A673 (cell line): ENCODE results near the gene PDCD6IP.

Experiments used
- EZH2 ChIP-seq: fragments of 200-600 bp; sonication (generic); IDR thresholded peaks from 2 replicates; pipeline ENCODE4 v1.6.1; 2017; ENCODE audit warnings: borderline replicate concordance, low read depth, mild to moderate bottlenecking, mixed read lengths, antibody characterized with exemption, low read length; ENCODE audit not compliant: poor library complexity, severe bottlenecking
- TF ChIP-seq, protein P1 (sequence below): fragments of 300-800, 200-600 bp; sonication (generic); conservative IDR thresholded peaks from 2 replicates; pipeline ENCODE4 v1.5.1; 2017; ENCODE audit warnings: low read depth, mild to moderate bottlenecking, antibody characterized with exemption, low read length, moderate library complexity, mixed read lengths

DNA sequence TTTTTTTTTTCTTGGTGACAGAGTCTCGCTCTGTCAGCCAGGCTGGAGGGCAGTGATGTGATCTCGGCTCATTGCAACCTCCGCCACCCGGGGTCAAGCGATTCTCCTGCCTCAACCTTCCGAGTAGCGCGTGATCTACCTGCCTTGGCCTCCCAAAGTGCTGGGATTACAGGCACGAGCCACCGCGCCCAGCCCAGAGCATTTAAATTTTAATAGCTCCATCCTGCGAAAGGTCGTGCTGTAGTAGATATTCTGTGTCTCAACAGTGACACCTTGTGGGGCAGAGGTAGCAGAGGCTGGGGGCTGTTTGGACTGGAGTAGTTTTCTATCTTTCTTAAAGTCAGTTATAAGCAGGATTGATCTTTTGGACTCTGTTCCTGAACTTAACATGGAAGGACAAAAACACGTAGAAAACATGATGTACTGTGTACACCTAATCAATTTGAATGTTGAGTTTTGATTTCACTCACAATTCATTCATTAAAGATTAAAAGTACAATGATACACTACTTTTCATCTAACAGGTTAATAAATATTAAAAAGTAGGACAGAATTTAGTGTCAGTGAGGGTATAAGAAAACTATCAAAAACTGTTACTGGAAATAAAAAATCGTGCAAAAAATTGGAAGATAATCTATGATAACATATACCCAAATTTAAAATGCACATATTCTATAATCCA is 11.0 kb upstream of the PDCD6IP start:
- no peak for TF ChIP-seq EZH2
- TF ChIP-seq, protein P1, sequence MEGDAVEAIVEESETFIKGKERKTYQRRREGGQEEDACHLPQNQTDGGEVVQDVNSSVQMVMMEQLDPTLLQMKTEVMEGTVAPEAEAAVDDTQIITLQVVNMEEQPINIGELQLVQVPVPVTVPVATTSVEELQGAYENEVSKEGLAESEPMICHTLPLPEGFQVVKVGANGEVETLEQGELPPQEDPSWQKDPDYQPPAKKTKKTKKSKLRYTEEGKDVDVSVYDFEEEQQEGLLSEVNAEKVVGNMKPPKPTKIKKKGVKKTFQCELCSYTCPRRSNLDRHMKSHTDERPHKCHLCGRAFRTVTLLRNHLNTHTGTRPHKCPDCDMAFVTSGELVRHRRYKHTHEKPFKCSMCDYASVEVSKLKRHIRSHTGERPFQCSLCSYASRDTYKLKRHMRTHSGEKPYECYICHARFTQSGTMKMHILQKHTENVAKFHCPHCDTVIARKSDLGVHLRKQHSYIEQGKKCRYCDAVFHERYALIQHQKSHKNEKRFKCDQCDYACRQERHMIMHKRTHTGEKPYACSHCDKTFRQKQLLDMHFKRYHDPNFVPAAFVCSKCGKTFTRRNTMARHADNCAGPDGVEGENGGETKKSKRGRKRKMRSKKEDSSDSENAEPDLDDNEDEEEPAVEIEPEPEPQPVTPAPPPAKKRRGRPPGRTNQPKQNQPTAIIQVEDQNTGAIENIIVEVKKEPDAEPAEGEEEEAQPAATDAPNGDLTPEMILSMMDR = peak; percentile 89
